Mammary epithelial cell (primary cell): ENCODE measurements around the gene ALG1L2.
"Not testable (repeated sequence)": the region's sequence is repeated elsewhere in the genome, so short reads cannot be mapped to it uniquely, and the experiment has no call there.

Source experiments
- CTCF ChIP-seq, 2 donors: IDR thresholded peaks in 1 of 2; conservative IDR thresholded peaks in 1 of 2; 2 replicates each; pipeline ENCODE4 v1.5.1; 2011 to 2012; ENCODE audit warnings: inconsistent platforms in 2 of 2, low read length in 2 of 2, mild to moderate bottlenecking in 2 of 2, control low read depth in 1 of 2, low read depth in 1 of 2; ENCODE audit not compliant: insufficient read depth in 1 of 2; ENCODE audit errors: extremely low read depth in 1 of 2
- EZH2 ChIP-seq: IDR thresholded peaks from 2 replicates; pipeline ENCODE4 v1.6.1; 2012; ENCODE audit warnings: low read length, inconsistent platforms, borderline replicate concordance

GRCh38 chr3:130145456-130145855, 63.8 kb downstream of the ALG1L2 start:
- not testable (repeated sequence) for TF ChIP-seq EZH2; CTCF (conservative IDR thresholded peaks at IDR 0.05 in 1 of 2, IDR thresholded peaks at IDR 0.05 in 1 of 2; ENCODE audit: extremely low read depth in 1 of 2, insufficient read depth in 1 of 2, low read depth in 1 of 2, low read length in 2 of 2)
